Activated T-helper 9 cell treated with anti-CD3 and anti-CD28 coated beads, Interleukin-2, amount 50 U/mL, for 16 hours (primary cell): ENCODE results near the gene OLAH.
A peak's percentile ranks its signal among the peaks of the same experiment; 100 is the strongest.

Experiments used
- DNase-seq: peaks from one replicate; pipeline ENCODE4 v3.0.0-alpha.2; 2020; ENCODE audit warnings: low read depth

Gene OLAH

GRCh38 chr10:15069230-15069629, 25.5 kb downstream of the OLAH start:
- no peak for DNase-seq

DNA sequence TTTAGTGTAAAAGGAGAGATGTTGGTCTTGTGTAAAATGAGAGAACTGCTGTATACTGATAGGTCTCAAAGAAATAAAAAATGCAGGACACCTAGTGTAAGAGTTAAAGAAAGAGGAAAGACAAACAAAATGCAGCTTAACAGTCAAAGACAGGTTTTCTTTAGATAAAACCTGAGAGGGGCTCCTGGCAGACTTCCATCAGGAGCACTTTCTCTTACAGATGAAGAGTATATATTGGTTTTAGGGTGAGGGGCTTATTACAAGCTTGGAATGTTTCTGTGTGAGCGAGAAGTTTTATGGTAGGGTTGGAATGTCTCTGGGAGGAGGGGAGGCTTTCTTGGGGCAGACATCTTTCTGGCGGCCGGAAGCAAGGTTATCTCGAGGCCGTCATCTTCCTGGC, 28.6 kb downstream of the OLAH start:
- no peak for DNase-seq

GRCh38 chr10:15075421-15075820, 31.7 kb downstream of the OLAH start:
- no peak for DNase-seq

DNA sequence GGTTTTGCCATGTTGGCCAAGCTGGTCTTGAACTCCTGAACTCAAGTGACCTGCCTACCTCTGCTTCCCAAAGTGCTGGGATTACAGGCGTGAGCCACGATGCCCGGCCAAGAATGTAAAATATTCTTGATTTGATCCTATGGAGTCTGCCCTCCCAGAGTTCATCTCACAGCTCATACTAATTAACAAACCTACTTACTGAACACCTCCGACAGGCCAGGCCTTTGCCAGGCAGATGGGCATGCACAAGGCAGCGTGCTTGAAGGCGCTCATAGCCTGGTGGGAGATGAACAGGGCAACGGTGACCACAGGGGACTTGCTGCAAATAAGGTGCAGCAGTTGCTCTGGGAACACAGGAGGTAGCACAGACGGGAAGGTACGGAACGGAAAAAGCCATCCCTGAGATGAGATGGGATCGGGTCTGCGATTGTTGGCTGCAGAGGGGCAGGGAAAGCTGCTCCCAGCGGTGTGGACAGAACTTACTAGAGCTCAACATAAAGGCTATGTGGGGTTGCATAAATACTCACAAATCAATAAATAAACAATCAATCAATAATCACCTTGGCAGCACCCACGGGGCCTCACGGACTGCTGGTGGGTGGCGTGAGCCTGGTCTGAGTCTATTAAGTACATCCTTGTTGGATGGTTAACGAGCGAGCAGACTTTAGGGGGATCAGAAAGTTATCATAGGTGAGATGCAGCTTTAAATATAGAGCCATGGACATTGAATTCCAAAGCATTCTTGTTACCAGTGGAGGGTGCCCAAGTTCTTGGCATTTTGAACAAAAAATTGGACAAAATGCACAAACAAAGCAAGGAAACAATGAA, 40.1 kb downstream of the OLAH start:
- no peak for DNase-seq

GRCh38 chr10:15084502-15084922, 40.8 kb downstream of the OLAH start:
- DNase-seq, result no peak

DNA sequence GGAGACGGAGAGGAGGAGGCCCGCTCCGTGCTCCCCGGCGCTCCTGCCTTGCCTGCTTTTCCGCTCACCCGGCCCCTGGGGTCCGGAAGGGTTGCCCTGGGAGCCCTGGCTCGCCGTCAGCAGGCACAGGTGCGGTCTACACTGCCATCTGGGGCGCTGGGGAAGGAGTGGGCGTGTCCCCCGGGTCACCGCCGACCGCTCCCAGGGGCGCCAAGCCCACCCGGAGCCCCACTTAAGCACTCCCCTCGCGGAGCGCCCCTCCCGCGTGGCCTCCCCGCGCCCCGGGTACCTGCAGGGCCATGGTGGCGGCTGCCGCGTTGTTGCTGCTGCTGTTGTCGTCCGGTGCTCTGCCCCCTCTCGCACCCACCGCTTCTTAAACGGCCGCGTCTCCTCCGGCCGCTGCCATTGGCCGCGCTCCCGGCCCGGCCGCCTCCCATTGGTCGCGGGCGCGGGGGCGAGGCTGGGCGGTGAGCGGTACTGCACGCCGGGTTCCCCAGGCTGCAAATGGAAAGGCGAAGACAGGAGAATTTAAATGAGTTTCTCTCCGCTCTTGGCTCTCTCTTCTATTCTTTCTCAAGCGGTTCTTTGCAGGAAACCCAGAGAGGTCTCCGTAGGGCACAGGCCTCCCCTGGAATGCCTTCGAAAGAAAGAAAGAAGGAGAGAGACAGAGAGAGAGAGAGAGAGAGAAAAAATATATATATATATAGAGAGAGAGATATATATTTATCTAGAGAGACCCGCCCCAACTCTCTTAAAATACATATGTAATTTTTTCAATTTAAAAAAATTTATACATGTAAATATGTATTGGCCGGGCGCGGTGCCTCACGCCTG, 44.9 kb downstream of the OLAH start, which contains the start of gene ACBD7:
TSS of gene ACBD7 (minus strand) at position 349 of the 834 bp plus-strand sequence. CDS start at position 301, 48 bp downstream.
- peak; percentile 71 for DNase-seq

GRCh38 chr10:15091418-15091817, 47.7 kb downstream of the OLAH start:
- DNase-seq, result no peak

DNA sequence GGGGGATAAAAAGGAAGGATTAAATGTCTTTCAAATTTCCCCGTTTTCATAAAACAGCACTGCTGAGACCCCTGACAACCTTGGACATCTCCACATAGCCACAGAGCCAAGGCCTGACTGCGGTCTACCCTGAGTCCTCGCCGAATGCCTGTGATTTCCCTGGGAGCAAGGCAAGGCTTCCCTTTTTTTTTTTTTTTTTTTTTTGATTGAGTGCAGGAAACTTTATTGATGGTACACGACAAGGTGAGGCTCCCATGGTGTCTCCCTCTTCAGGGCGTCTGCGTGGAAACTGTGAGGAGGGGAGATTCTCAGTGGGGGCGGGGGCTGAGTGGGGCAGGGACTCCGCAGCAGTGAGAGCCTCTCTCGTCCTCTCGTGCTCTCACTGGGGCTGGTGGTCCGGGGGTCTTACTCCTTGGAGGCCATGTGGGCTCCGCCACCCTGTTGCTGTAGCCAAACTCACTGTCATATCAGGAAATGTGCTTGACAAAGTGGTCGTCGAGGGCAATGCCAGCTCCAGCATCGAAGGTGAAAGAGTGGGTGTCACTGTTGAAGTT, 49.2 kb downstream of the OLAH start:
- no peak for DNase-seq

- DNase-seq, result no peak
These were observed 52.9 kb downstream of the OLAH start for GRCh38 chr10:15096661-15097010.

DNA sequence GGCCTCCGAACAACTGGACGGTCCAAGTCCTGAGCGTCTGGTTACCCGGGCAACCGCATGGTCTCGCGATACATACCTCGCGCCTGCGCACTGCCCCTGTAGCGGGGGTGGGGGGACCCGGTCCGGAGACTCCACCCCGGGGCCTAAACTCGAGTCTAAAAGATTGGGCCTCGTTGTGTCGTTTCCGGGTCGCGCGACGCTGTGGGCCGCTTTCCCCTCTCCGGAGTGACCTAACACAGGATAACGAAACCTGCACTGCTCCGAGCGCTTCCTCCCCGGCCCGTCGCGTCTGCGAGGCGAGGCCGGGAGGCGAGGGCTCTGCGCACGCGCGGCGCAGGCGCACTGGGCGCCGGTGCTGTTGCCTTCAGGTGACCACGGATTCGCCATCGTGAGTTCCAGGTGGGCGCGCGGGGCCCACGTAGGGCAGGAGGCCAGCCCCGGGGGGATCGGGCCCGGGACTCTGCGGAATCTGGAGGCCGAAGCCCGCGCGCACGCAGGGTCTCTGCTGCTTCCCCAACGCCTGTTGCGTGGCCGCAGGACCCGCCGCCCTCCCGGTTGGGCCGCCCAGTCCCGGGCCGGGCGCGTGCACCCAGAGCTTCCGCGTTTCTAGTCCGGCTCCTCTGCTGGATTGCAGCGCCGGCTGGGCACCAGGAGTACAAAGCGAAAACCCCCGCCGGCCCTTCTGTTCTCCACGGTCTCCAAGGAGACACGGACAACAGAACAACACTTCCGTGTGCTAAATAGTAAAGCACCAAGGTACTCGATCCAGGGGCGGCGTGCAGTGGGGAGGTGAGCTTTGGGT, 53.5 kb downstream of the OLAH start, which contains the start of gene RPP38:
TSS of gene RPP38 (plus strand) at position 345 of the 802 bp plus-strand sequence. CDS start 5,960 bp downstream, outside the sequence.
- DNase-seq, result peak; percentile 93

GRCh38 chr10:15099886-15100285, 56.1 kb downstream of the OLAH start:
- no peak for DNase-seq

DNA sequence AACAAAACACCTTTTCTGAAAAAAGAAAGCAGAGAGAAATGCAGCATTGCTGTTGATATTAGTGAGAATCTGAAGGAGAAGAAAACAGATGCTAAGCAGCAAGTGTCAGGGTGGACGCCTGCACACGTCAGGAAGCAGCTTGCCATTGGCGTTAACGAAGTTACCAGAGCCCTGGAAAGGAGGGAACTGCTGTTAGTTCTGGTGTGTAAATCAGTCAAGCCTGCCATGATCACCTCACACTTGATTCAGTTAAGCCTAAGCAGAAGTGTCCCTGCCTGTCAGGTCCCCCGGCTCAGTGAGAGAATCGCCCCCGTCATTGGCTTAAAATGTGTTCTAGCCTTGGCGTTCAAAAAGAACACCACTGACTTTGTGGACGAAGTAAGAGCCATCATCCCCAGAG, 59.8 kb downstream of the OLAH start:
- no peak for DNase-seq

DNA sequence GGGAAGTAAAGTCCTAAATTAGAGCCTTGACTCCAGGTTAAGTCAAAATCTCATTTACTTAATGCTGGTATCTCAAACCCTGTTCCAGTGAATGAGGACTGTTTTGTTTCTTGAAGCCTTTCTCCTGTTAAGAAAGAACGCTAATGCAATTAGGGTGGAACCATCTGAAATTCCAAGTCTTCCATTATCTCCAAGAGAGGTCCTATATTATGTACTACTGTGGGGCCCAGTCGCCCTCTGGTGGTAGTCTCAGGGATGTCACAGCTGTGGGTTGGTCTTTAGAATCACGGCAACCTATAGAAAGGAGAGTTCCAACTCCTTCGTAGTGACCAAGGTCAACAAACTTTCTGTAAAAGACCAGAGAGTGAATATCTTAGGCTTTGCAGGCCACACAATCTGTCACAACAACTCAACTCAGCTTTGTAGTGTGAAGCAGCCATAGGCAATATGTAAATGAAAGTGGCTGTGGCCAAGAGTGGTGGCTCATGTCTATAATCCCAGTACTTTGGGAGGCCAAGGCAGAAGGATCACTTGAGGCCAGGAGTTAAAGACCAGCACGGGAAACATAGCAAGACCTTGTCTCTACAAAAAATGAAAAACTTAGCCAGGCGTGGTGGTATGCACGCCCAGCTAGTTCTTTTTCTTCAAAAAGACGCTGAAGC, 62.7 kb downstream of the OLAH start:
- DNase-seq, result peak; percentile 56

- no peak for DNase-seq
These were observed 68.9 kb downstream of the OLAH start for GRCh38 chr10:15112657-15113056.

DNA sequence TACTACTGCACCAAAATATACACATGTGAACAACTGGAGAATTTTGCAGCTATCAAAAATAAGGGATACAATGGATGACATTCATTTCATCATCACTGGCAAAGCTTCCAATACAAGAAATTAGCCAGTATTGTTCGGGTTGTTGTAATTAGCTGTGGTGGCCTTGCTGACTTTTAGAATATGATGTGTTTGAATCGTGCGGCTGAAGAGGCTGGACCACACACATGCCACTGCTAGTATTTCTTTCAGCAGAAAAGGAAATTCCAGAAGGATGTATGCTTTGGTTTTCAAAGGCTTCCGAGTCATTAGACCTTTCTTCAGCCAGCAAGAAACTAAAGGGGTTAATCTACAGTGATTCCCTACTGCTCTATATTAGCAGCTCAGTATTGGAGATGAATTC, 70.0 kb downstream of the OLAH start:
- DNase-seq, result no peak

DNA sequence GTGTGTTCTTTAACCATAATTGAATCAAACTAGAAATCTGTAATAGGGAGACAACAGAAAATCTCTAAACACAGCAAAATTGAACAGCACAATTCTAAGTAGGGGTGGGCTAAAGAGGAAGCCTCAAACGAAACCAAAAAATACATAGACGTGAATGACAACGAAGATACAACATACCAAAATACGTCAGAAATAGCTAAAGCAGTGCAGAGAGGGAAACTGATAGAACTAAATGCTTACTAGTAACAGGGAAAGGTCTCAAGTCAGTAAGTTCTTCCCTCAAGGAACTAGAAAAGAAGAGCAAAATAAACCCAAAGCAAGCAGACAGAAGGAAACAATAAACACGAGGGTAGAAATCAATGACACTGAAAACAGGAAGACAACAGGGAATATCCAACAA, 72.5 kb downstream of the OLAH start:
- DNase-seq, result no peak

DNA sequence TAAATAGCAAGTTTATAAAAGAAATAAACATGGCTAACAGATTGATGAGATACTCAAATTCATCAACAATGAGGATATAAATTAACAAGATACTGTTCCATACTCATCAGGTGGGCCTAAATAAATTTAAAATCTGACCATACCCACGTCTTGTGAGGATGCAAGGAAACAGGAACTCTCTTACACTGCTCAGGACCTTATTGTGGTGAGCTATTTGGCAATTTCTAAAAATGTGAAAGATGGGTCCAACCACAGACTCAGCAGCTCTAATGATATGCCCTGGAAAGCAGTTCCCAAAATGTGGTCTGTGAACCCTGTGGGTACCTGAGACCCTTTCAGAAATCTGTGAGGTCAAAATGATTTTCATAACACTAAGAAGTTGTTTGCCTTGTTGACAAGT, 74.9 kb downstream of the OLAH start:
- DNase-seq, result no peak

DNA sequence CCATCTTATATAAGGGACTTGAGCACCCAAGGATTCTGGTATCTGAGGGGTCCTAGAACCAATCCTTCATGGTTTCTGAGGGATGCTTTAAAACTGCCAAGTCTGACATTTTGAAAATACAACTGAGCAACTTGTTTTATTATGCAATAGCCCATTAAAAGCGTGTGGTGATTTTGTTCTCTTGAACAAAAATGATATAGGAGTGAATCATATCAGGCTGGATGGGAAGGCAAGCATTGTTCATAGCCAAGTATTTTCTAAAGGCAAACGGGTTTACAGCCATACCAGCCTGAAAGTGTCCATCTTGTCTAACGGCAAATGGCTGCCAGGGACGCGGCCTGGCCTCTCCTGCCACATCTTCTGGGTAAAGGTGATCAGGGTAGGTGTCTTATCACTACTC, 76.8 kb downstream of the OLAH start:
- no peak for DNase-seq

DNA sequence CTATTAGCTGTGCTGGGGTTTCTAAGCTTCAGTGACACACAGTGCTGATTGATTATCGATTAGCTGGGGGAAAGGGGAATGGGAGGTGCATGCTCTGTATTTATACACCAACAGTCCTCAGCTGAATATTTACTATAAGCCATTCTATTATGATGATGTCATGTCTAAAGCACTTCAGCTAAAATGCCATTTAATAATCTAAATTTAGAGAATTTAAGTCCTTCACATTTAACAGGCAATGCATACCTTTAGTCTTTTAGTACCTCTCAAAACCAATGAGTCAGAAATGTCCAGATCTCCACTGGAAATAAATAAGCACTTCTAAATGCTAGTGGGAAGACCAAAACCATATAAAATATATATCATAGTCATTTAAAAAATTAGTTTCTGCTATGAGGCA, 78.0 kb downstream of the OLAH start:
- DNase-seq, result no peak

DNA sequence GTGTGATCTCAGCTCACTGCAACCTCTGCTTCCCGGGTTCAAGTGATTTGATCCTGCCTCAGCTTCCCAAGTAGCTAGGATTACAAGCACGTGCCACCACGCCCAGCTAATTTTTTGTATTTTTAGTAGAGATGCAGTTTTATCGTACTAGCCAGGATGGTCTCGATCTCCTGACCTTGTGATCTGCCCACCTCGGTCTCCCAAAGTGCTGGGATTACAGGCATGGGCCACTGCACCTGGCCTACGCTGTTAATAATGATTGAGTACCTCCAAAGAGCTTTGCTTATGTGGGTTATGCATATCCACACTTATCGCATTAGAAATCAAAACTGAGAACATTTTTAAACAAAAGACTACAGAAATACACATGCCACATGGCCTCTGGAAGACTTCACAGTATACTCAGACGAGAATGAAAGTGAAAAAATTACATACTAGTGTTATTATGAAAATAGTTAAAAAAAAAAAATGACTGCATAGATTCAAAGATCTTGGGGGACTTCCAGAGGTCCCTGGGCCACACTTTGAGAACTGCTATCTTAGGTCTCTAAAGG, 78.8 kb downstream of the OLAH start:
- DNase-seq, result no peak
